ENCODE results near the gene FERMT1. TPM values are rescaled to one million over a fixed set of nuclear protein-coding genes. Genes with fewer than 3 reads are reported as not detected.
A peak's percentile ranks its signal among the peaks of the same experiment; 100 is the strongest.

FERMT1 gene
- total and polyA plus RNA-seq, 2 experiments from 2014 or later = 16.2 to 18.3 TPM

DNA sequence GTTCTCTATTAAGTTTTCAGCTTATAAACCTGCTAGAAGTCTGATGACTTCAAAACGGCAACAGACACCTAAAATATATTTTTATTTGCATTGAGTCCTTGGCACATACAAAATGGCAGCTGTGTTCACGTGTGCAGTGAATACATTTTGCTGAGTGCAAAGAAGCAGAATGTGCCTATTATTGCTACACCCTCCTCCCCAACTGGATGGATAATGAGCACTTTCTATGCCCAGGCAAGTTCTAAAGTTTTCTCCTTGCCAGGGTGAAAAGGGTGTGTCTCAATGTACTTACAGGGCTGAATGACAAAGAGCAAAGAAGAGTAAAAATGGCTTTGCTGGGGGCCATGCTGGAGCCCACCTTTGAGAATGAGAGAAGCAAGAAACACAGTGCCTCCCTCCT, 4.0 kb upstream of the FERMT1 start:
- 0 out of 2 replicates have a peak, but pooled peaks cover 4% of the 10 kb centered on the region for H3K9me2 ChIP-seq (ENCODE audit: insufficient read depth)
- no peak overlapping the region for H3K4me2 ChIP-seq
- H3K36me3 Mint-ChIP-seq (ENCODE audit: low read depth) = no peaks in the 10 kb centered on the region
- 0 out of 2 replicates have a peak, but pooled peaks cover 10% of the 10 kb centered on the region for H3K4me1 ChIP-seq (ENCODE audit: insufficient read depth)
- H3K79me2 ChIP-seq (replicated peaks; ENCODE audit: insufficient read depth) = no peaks in the 10 kb centered on the region
- H3K4me3 ChIP-seq = no peak overlapping the region
- peaks cover 6% of the 10 kb centered on the region; the same call in 1 of the 2 replicates for H3K27me3 ChIP-seq (ENCODE audit: insufficient read depth)
- H3K27me3 Mint-ChIP-seq (ENCODE audit: insufficient read depth, low read depth, poor library complexity) = peaks cover 10% of the 10 kb centered on the region
- H3K4me1 Mint-ChIP-seq = peaks cover 14% of the 10 kb centered on the region; the same call in 2 of the 3 replicates
- H3K36me3 ChIP-seq (ENCODE audit: insufficient read depth) = no peaks in the 10 kb centered on the region
- H4K20me1 ChIP-seq (replicated peaks; ENCODE audit: insufficient read depth) = no peaks in the 10 kb centered on the region
- TF ChIP-seq EZH2 (IDR thresholded peaks at IDR 0.05; ENCODE audit: low read depth, unreplicated experiment) = no peak
- no peak for TF ChIP-seq EZH2phosphoT487 (IDR thresholded peaks at IDR 0.05; ENCODE audit: unreplicated experiment)
- H3K9me3 Mint-ChIP-seq = no peaks in the 10 kb centered on the region
- H3F3A ChIP-seq (replicated peaks; ENCODE audit: low read depth) = peaks cover 7% of the 10 kb centered on the region
- ATAC-seq = no peak
- H3K27ac Mint-ChIP-seq = no peak overlapping the region
- no peak overlapping the region for H3K4me3 Mint-ChIP-seq
- DNase-seq (ENCODE audit: low spot score) = no peak
- H3K27ac ChIP-seq (ENCODE audit: low read depth) = no peak overlapping the region
- no peak overlapping the region for H2AFZ ChIP-seq

DNA sequence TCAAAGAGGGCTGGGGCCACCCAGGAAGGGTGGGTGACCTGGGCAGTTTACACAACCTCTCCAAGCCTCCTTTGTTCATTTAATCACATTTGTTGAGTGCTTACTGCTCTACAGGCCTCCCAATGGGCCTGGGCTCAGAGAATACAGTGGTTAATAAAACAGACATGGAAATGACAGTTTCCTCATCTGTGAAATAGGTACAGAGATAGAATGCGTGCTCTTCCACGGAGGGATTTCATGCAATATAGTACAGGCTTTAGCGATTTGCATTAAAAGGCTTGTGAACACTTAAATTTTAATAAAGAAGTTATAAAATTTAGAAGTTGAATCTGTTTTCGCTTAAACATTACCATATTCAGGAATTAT, 802 bp upstream of the FERMT1 start:
- Histone ChIP-seq H3K36me3 (ENCODE audit: insufficient read depth) (no peaks in the 10 kb centered on the region), H3K79me2 (replicated peaks; ENCODE audit: insufficient read depth) (no peaks in the 10 kb centered on the region; the same call in 1 of the 2 replicates), H3K4me3 (peak overlapping the region; percentile 60), H4K20me1 (replicated peaks; ENCODE audit: insufficient read depth) (peaks cover 3% of the 10 kb centered on the region; the same call in 1 of the 2 replicates), H3K4me2 (peak overlapping the region; percentile 83), H3K9me2 (ENCODE audit: insufficient read depth) (0 out of 2 replicates have a peak, but pooled peaks cover 4% of the 10 kb centered on the region), H3K4me1 (ENCODE audit: insufficient read depth) (peaks cover 37% of the 10 kb centered on the region), H3K27me3 (ENCODE audit: insufficient read depth) (peaks cover 15% of the 10 kb centered on the region; the same call in 1 of the 2 replicates), H3F3A (replicated peaks; ENCODE audit: low read depth) (peaks cover 9% of the 10 kb centered on the region), H3K27ac (ENCODE audit: low read depth) (peak overlapping the region; percentile 89), H2AFZ (peak overlapping the region; percentile 99)
- Mint-ChIP-seq H3K36me3 (ENCODE audit: low read depth) (peaks cover 10% of the 10 kb centered on the region), H3K4me1 (peaks cover 37% of the 10 kb centered on the region), H3K27ac (no peak overlapping the region; the same call in 1 of the 2 replicates), H3K4me3 (peak overlapping the region; percentile 77), H3K27me3 (ENCODE audit: insufficient read depth, low read depth, poor library complexity) (peaks cover 26% of the 10 kb centered on the region), H3K9me3 (no peaks in the 10 kb centered on the region)
- no peak for ATAC-seq
- peak; percentile 11 for DNase-seq (ENCODE audit: low spot score)
- no peak for TF ChIP-seq EZH2phosphoT487 (IDR thresholded peaks at IDR 0.05; ENCODE audit: unreplicated experiment)
- no peak for TF ChIP-seq NANOG (IDR thresholded peaks at IDR 0.05; ENCODE audit: borderline replicate concordance)
- TF ChIP-seq POLR2AphosphoS5 (IDR thresholded peaks at IDR 0.05; ENCODE audit: low read depth) = no peak
- TF ChIP-seq EZH2 (IDR thresholded peaks at IDR 0.05; ENCODE audit: low read depth, unreplicated experiment) = no peak
- TF ChIP-seq, protein P1, sequence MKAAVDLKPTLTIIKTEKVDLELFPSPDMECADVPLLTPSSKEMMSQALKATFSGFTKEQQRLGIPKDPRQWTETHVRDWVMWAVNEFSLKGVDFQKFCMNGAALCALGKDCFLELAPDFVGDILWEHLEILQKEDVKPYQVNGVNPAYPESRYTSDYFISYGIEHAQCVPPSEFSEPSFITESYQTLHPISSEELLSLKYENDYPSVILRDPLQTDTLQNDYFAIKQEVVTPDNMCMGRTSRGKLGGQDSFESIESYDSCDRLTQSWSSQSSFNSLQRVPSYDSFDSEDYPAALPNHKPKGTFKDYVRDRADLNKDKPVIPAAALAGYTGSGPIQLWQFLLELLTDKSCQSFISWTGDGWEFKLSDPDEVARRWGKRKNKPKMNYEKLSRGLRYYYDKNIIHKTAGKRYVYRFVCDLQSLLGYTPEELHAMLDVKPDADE (IDR thresholded peaks at IDR 0.05) = no peak
- no peak for TF ChIP-seq CREB1 (CRISPR knock-in tag; IDR thresholded peaks at IDR 0.05; ENCODE audit: low read depth)
- TF ChIP-seq STAT1 (IDR thresholded peaks at IDR 0.05; ENCODE audit: unreplicated experiment) = no peak
- no peak for TF ChIP-seq ZNF114 (CRISPR knock-in tag; IDR thresholded peaks at IDR 0.05)
- TF ChIP-seq, protein P2, sequence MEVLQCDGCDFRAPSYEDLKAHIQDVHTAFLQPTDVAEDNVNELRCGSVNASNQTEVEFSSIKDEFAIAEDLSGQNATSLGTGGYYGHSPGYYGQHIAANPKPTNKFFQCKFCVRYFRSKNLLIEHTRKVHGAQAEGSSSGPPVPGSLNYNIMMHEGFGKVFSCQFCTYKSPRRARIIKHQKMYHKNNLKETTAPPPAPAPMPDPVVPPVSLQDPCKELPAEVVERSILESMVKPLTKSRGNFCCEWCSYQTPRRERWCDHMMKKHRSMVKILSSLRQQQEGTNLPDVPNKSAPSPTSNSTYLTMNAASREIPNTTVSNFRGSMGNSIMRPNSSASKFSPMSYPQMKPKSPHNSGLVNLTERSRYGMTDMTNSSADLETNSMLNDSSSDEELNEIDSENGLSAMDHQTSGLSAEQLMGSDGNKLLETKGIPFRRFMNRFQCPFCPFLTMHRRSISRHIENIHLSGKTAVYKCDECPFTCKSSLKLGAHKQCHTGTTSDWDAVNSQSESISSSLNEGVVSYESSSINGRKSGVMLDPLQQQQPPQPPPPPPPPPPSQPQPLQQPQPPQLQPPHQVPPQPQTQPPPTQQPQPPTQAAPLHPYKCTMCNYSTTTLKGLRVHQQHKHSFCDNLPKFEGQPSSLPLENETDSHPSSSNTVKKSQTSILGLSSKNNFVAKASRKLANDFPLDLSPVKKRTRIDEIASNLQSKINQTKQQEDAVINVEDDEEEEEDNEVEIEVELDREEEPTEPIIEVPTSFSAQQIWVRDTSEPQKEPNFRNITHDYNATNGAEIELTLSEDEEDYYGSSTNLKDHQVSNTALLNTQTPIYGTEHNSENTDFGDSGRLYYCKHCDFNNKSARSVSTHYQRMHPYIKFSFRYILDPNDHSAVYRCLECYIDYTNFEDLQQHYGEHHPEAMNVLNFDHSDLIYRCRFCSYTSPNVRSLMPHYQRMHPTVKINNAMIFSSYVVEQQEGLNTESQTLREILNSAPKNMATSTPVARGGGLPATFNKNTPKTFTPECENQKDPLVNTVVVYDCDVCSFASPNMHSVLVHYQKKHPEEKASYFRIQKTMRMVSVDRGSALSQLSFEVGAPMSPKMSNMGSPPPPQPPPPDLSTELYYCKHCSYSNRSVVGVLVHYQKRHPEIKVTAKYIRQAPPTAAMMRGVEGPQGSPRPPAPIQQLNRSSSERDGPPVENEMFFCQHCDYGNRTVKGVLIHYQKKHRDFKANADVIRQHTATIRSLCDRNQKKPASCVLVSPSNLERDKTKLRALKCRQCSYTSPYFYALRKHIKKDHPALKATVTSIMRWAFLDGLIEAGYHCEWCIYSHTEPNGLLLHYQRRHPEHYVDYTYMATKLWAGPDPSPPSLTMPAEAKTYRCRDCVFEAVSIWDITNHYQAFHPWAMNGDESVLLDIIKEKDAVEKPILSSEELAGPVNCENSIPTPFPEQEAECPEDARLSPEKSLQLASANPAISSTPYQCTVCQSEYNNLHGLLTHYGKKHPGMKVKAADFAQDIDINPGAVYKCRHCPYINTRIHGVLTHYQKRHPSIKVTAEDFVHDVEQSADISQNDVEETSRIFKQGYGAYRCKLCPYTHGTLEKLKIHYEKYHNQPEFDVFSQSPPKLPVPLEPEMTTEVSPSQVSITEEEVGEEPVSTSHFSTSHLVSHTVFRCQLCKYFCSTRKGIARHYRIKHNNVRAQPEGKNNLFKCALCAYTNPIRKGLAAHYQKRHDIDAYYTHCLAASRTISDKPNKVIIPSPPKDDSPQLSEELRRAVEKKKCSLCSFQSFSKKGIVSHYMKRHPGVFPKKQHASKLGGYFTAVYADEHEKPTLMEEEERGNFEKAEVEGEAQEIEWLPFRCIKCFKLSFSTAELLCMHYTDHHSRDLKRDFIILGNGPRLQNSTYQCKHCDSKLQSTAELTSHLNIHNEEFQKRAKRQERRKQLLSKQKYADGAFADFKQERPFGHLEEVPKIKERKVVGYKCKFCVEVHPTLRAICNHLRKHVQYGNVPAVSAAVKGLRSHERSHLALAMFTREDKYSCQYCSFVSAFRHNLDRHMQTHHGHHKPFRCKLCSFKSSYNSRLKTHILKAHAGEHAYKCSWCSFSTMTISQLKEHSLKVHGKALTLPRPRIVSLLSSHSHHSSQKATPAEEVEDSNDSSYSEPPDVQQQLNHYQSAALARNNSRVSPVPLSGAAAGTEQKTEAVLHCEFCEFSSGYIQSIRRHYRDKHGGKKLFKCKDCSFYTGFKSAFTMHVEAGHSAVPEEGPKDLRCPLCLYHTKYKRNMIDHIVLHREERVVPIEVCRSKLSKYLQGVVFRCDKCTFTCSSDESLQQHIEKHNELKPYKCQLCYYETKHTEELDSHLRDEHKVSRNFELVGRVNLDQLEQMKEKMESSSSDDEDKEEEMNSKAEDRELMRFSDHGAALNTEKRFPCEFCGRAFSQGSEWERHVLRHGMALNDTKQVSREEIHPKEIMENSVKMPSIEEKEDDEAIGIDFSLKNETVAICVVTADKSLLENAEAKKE (CRISPR knock-in tag; IDR thresholded peaks at IDR 0.05) = no peak
- TF ChIP-seq ZNF331 (CRISPR knock-in tag; IDR thresholded peaks at IDR 0.05; ENCODE audit: low read depth) = no peak
- TF ChIP-seq, protein P3, sequence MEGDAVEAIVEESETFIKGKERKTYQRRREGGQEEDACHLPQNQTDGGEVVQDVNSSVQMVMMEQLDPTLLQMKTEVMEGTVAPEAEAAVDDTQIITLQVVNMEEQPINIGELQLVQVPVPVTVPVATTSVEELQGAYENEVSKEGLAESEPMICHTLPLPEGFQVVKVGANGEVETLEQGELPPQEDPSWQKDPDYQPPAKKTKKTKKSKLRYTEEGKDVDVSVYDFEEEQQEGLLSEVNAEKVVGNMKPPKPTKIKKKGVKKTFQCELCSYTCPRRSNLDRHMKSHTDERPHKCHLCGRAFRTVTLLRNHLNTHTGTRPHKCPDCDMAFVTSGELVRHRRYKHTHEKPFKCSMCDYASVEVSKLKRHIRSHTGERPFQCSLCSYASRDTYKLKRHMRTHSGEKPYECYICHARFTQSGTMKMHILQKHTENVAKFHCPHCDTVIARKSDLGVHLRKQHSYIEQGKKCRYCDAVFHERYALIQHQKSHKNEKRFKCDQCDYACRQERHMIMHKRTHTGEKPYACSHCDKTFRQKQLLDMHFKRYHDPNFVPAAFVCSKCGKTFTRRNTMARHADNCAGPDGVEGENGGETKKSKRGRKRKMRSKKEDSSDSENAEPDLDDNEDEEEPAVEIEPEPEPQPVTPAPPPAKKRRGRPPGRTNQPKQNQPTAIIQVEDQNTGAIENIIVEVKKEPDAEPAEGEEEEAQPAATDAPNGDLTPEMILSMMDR (conservative IDR thresholded peaks at IDR 0.05; ENCODE audit: low read depth in 2 of 2) = no peak

Data from GM23338 (cell line).